PC-3 (cell line): Measurements from ENCODE around the gene MTCL1.

ENCODE experiments used
- CTCF ChIP-seq: fragments of 300-600 bp; sonication (generic); conservative IDR thresholded peaks from 2 replicates; pipeline ENCODE4 v1.5.1; 2017; ENCODE audit warnings: antibody characterized with exemption, low read depth, mild to moderate bottlenecking, low read length
- EZH2 ChIP-seq: fragments of 300-600 bp; sonication (generic); IDR thresholded peaks from one replicate; pipeline ENCODE4 v1.6.1; 2017; ENCODE audit warnings: antibody characterized with exemption, mild to moderate bottlenecking, low read length; ENCODE audit not compliant: unreplicated experiment
- EZH2phosphoT487 ChIP-seq: fragments of 300-600 bp; sonication (generic); IDR thresholded peaks from 2 replicates; pipeline ENCODE4 v1.6.1; 2018; ENCODE audit warnings: mild to moderate bottlenecking, antibody characterized with exemption, low read length, borderline replicate concordance

GRCh38 chr18:8684577-8684976 lies 20.8 kb upstream of the MTCL1 start:
- TF ChIP-seq EZH2: no peak
- no peak for TF ChIP-seq CTCF
- TF ChIP-seq EZH2phosphoT487: no peak
